Globus pallidus (tissue), 1 donor: Measurements from ENCODE around the gene SLC6A1.

Experiments
- DNase-seq: peaks from one replicate; pipeline ENCODE4 v3.0.0-alpha.2; 2015; ENCODE audit warnings: low spot score

SLC6A1 gene

DNA sequence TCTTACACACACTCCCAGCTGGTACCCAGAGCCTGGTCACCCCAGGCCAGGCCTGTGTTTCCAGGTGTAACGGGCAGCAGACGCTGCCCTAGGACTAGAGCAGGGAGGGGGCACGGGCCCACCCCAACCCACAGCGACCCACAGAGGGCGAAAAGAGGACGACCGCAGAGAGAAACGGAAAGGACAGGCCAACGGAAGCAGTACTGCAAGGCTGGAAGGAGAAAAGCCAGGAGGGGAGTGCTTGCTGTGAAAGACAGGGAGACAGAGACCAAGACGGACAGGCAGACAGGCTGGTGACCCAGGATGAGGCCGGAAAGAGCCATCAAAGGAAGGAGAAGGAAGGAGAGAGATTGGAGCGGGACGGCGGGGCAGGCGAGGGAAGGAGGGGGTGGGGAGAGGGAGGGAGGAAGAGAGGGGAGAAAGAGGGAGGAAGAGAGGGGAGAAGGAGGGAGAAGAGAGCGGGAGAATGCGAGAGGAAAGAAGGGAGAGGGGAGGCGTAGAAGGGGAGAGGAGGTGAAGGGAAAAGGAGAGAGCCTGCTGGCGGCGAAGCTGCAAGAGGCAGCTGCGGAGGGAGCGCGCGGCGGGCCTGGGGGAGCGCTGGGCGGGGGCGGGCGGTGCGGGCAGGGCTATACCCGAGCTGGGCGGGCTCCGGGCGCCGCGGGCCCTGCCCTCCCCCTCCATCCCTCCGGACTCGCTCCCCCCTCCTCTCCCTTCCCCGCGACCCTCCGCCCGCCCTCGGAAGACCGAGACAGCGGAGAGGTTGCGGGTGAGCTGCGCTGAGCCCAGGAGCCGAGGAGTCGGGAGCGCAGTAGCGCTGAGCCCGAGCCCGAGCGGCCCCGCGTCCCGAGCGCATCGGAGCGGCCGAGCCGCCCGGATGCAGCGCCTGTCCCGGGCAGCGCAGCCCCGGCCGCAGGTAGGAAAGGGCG lies at the start of gene SLC6A1:
Gene SLC6A1, plus strand, starts transcription at position 732 of the 926 bp plus-strand sequence. CDS start 24,464 bp downstream, outside the sequence.
- peak; percentile 86 for DNase-seq

DNA sequence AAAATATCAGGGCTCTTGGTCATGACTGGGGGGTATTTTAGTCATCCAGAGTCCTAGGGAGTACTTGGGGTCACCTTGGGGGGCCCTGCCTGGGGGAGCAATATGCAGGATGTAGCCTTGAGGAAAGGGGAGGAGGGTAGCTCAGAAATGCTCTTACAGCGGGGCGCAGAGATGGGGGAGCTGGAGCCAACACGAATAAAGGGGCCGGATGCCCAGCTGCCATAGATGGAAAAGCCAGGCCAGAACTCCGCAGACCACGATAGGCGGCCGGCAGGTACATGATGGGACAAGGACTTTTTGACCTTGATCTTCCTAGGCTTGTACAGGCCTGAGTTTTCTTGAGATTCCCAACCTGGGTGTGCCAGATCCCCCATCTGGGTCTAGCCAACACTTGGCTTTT lies 47.7 kb upstream of the SLC6A1 start:
- no peak for DNase-seq

DNA sequence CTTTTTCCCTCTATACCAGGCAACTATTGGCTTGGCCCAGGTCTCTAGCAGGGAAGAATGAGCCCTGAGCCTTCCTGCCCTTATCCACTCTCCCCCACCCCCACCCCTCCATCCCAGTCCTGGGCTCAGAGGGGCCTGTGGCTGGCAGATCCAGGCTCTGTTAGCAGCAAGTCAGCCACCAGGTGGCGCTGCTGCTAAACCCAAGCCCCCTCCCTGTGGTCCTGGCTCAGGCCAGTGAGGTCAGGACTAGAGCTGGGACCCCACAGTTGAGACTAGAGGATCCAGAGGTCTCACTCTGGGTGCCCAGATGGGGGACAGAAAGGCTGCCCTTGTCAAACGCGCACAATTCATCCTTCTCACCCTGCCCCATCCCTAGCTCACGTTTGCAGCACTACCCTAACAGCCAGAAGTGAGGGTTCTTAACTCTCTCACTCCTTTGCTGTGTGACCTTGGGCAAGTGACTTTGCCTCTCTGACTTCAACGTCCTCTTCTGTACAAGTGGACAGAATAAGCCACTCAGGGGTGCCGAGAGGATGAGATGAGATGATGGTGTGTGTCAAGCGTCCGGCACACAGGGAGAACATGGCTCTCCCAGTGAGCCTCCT lies 46.8 kb upstream of the SLC6A1 start:
- peak; percentile 72 for DNase-seq

DNA sequence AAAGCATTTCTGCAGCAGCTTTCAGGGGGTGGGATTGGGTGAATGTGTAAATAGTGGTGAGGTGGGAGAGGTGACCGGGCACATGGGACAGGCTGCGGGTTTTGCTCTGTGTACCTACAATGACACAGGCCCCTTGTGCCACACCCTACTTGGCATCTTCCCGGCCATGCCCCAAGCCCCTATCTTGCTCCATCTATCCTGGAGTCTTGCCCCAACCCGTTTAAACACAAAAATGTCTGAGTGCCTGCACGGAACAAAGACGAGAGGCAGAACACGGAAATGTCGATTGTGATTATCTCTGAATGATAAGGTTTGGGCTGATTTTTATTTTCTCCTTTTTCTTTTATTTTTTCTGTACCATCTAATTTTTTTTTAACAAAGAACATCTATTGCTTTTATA lies 46.0 kb upstream of the SLC6A1 start:
- DNase-seq = no peak

DNA sequence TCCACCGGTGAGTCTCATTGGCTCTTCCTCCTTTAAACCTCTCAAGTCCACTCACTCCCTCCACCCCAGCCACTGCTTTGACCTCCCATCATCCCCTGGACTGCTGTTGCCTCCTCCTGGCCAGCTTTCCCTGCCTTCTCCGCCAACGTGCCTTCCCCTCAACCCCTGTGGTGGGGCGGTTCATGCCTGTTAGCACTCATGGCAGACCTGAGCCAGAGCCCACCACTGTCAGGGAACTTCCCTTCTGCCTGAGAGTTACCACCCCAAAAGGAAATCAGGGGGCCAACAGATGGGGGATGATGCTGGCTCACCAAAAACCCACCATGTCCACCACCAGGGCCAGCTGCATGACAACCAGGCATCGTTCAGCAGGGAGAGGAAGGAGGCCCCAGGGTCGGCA lies 44.2 kb upstream of the SLC6A1 start:
- no peak for DNase-seq

DNA sequence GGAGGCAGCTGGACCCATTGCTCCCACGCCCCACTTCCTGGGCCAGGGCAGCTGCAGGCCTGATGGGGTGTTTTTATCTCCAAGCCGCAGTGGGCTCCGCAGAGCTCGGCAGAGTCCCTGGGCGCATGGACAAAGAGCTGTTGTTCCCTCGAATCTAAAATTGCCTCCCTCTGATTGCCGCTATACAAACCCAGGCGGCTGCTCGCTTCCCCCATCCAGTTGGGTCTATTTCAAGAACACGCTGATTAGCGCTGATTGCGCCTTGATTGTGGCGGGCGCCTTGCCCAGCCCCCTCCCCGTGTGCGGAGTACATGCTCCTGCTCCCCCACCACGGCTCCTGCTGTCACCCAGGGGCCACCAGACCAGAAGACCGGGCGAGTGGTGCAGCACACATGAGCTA lies 43.4 kb upstream of the SLC6A1 start:
- peak; percentile 89 for DNase-seq

DNA sequence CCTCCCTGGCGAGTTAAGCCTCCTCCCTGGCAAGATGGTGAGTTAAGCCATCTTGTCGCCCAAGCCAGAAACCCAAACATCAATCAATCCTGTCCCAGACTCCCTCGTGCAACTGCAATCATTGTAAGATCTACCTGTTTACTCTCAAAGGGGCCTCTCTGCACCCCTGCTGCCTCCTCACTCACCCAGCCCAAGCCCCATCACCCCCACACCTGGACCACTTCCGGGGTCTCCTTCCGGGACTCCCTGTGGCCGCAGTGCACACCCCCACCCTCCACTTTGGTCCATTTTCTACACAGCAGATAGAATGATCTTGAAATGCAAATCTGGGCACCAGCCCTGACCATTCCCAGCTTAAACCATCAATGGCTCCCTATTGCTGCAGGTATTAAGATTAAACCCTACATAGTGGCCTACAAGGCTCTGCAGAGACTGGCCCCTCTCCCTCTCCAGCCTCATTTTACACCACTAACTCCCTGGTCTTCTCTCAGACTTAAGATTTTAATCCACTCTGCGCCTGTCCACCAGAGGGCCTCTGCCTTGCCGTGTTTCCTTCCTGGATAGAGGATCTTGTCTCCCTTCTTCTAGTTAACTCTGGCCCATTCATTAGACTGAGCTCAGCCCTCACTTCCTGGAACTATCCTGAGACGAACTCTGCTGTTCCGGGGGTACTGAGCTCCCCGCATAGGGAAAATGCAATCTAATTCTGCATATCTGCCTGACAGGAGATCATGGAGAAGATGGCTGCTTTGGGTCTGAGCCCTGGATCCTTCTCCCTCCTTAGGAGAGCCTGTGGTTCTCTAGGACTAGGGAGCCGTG lies 41.9 kb upstream of the SLC6A1 start:
- DNase-seq = peak; percentile 68

DNA sequence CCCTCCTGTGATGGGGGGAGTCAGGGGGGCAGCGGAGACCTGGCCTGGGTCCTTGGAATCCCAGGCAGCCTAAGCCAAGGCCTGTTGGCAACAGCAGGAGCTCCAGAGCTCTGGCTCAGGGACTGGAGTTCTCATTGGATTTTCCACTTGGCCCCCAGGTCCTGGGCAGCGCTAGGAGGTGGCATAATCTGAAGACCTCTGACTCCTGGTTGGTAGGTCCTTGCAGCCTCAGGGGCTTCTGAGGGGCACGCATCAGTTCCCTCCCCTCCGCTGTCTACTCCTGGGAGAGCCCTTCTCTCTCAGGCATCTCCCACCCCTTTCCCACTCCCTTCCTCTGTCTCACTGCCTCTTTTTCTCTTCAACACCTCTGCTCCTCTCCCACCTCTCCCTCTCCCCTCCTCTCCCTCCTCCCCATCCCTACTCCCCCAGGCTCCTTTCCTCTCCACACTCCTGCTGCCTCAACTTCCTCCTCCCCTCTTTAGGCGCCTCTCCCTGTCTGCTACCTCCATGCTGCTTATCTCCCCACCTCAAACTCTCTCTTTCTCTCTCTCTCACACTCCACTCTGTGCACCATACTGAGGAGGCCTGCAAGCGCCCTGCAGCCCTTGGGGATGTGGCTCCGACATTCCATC lies 41.1 kb upstream of the SLC6A1 start:
- DNase-seq = no peak

DNA sequence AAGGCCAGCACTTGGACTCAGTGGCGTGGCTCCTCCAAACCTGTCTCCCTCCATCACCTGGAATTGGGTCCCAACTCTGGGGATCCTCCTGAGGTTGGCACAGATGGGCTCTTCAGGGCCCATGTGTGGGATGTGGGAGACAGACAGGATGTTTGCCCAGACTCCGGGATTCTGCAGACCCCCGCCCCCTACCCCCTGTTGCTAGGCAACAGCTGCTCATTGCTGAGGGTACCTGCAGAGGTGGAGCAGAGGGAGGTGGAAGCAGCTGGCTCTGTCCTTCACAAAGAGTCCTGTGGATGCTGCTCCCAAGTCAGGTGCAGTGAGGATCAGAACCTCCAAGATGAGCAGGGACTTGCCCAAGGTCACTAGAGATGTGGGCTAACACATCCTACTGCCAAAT lies 40.0 kb upstream of the SLC6A1 start:
- DNase-seq = no peak

DNA sequence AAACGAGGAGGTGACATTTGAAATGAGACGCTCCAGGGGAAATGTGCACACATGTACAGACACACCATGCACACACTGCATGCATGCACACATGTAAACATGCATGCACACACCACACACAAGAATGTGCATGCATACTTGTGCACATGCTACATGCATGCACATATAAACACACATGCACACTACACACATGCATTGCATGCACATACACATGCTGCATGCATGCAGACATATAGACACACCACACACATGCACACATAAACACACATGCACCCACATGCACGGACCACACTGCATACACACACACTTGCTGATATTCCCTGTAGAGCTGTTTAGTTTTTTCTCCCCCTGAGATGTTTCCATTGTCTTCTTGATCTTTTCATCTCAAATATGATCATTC lies 37.8 kb upstream of the SLC6A1 start:
- no peak for DNase-seq

DNA sequence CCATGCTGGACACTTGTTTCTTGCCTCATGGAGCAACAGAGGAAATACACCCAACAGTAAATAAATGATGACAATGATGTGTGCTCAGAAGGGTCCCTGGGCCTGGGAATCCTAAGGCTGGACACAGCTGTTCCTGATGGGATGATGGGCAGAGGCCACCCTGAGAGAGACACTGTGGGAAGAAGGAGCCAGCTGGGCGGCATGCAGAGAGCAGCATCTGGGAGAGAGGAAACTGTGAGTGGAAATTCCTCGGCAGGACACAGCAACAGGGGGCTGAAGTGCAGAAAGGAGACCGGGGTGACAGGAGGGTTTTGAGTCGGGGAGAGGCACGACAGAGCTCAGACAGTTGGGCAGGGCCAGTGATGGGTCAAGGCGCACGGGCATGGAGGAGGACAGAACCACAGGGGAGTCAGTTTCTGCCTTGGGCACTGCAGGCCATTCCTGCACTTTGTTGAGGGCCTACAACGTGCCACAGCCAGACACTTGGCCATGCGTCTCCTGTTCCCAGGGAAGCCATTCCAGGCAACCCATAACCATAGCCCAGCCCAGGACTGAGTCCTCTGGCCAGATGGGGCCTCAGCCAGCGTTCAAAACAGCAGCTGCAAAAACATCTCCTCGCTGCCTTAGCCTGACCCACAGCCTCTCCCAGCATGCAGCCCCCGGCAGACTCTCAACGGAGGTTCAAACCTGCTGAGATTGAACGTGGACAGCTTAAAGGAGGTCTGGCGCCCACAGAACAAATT lies 36.7 kb upstream of the SLC6A1 start:
- no peak for DNase-seq

DNA sequence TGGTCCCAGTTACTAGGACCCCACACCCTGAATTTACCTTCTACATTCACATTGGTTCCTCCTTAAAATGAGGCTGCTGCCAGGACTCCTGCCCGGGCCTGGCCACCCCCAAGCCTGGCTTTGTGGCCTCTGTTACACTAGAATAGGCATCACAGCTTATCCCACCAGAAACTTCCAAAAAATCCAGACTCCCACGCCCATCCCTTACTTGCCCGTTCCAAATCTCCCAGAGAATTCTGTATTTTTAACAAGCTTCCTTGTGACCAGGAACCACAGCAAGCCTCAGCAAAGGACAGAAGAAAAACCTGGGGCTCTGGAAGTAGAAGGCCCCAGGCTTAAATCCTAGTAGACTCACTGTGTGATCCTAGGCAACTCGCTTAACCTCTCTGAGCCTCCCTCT lies 36.0 kb upstream of the SLC6A1 start:
- DNase-seq = no peak

DNA sequence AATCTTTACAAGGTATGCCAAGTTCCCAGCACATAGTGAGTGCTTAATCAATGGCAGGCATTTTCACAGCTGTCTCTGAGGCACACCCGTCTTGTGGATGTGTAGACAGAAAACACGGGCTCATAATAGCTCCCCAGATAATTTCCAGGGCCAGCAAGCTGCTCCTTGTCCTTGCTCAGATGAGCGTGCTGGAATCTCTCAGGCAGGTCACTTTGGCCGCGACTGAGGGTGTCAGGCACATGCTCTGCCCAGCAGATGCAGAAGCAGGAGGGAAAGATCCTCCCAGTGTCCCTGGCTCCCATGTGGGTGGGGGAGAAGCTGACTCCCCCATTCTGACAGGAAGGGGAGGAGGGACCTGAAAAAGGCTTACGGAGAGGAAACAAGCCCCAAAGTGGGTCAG lies 35.6 kb upstream of the SLC6A1 start:
- DNase-seq = no peak

DNA sequence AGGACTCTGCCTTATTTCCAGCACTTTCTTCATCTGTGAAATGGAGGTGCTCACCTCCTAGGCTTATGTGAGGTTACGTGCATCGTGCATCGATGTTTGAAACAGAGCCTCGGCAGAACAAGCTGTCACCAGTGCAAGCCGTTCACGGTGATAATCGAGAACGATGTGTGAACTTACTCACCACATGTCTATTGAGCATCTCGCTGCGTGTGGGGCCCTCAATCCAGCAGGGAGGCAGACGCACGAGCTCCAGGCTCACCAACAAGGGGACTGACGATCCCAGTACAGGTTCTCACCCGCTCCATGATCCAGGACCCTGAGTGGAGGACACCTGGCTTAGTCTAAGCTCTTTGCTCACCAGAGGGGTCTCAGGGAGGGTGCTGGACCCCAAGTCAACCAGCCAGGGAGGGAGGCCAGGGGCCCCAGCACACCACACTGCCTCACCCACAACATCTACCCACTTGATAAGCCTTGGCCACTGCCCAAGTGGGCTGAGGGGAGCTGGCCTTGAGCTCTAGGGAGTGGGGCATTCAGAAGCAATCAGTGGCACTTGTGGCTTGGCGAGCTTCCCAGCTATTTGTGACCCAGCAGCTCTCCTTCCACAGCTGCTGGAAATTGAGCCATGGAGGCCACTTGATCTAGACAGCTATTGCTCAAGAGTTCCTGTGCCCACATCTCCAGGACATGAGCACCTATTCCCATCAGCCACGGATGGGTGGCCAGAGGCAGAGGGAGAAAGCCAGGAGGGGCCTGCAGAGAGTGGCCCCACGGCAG lies 34.4 kb upstream of the SLC6A1 start:
- DNase-seq = no peak

DNA sequence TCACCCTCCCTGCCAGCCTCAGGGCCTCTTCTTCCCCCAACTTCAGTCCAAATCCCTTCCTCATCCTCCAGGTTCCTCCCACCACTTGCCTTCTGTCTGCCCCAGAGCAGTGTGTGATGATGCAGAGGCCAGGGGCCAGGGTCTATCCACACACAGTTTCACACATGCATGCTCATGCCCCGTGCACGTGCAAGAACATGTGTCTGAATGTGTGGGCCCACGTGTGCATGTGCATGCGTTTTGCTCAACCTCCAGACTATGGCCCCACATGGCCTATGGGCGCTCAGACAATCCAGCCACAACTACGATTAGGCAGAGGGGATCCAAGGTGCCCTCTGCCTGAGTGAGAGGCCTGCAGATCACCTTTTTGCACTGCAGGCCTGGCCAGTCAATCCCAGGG lies 32.3 kb upstream of the SLC6A1 start:
- DNase-seq = no peak

DNA sequence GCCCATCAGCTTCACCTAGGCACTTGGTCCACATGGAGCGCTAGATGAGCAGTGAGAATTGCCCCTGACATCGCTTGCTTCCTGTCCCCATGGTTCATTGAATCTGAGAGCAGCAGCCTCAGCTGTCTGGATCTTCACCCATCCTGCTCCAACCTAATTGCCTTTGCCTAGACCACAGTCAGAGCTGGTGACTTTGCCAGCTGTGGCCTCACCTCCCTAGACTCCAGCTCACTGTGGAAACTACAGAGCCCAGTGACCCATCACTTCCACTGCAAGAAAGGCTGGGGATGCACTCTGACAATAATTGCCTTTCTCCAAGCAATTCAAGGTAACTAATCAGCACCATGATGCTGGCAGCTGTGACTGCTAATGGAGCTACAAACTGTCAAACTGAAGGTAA lies 30.6 kb upstream of the SLC6A1 start:
- no peak for DNase-seq

DNA sequence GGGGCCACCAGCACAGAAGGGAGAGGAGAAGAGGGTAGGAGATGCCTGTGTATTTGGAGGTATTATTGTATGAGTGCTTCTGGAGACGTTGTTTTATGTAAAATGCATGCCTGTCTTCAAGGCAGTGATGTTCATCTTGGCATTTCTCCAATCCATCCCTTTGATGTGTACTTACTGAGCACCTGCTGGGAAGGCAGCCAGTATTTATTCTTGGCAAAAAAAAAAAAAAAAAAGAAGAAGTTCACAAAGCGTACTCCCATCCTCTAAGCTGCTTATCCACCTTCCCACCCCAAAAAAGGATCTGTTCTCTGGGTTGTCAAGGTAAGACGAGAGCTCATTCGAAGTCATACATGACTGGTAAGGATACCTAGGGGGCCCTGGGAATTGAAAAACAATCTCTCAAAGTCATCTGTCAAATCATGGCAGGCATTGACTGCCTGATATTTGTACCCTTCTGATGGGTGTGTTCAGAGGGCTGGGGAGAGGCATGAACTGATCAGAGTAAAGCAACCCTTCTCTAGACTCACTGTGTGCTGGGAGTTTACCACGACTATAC lies 30.0 kb upstream of the SLC6A1 start:
- no peak for DNase-seq

DNA sequence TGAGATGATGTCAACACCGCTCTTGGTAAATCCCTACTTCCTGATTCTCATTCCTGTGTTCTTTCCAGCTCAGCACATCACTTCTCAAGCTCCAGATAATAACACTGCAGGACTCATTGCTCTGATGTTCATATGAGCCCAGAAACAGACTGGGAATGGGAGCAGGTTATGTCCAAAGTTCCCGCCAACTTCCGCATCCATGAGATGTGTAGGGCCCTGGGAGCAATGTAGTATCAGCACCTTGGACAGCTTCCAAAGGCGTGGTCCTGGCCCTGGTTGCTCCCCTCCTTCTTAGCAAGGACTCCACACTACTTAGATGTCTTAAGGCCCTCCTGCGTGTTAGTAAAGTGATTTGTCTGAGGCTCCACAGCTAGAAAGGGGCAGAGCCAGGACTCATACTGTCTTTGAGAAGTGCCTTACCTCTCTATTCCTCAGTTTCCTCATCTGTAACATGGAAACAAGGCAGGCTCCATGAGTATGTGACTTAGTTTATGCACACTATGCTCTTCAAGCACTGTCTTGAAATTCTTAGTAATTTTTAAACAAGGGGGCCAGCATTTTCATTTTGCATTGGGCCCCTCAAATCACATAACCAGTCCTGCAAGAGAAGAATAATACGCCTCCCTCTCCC lies 27.9 kb upstream of the SLC6A1 start:
- no peak for DNase-seq

DNA sequence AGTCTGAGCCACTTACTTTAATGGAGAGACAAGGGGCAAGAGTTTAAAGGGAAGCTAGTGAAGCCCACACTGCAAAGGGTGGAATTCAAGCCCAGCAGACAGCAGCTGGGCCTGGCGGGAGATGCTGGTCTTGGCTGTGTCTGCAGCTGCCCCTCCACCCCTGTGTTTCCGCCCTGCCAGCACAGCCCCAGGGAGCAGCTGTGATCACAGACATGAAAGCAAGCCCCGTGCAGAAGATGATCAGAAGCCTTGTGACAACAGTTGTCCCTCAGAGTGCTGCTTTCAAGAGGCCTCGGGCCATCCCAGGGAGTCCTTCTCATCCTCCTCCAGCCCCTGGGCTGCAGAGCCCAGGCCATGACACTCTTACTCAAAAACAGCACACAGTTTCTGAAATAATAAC lies 24.1 kb upstream of the SLC6A1 start:
- DNase-seq = peak; percentile 81
